SK-N-SH (cell line): ENCODE data around the gene ZNF366. TPM values are rescaled to one million over a fixed set of nuclear protein-coding genes. Genes with fewer than 3 reads are reported as not detected.

ENCODE experiments used
- CTCF ChIA-PET: fragments of 300-600, 350-600 bp; formaldehyde crosslinking; extraction: SDS; loops from one replicate; lab custom pipeline; 2021; lab: Yijun Ruan, JAX
- POLR2A ChIA-PET: fragments of 350-600 bp; sonication (Branson Sonifier 250); formaldehyde crosslinking; extraction: SDS; loops from one replicate; lab custom pipeline; 2020; ENCODE audit warnings: antibody characterized with exemption, inconsistent platforms; lab: Yijun Ruan, JAX
- DNase-seq: peaks from one replicate; pipeline ENCODE4 v3.0.0; 2012
- H2AFZ ChIP-seq: fragments of 200-600 bp; sonication (generic); 2 replicates; pipeline ENCODE4 v1.8.1; 2016; ENCODE audit warnings: antibody characterized with exemption, mild to moderate bottlenecking, low read depth
- H3F3A ChIP-seq: fragments of 200-600 bp; sonication (generic); replicated peaks from 2 replicates; pipeline ENCODE3; 2016; ENCODE audit warnings: antibody characterized with exemption, mild to moderate bottlenecking; ENCODE audit not compliant: insufficient read depth
- H3K27ac ChIP-seq, 2 experiments: fragments of 200-500 bp in 1 of 2; fragments of 200-600 bp in 1 of 2; sonication (Bioruptor generic) in 1 of 2; sonication (generic), shearing (Covaris generic) in 1 of 2; 2 replicates each; pipeline versions ENCODE4 v1.5.1 to v1.6.1; 2014 to 2016; ENCODE audit warnings: low read depth in 2 of 2, inconsistent platforms in 1 of 2, low read length in 1 of 2, mild to moderate bottlenecking in 1 of 2, mixed read lengths in 1 of 2
- H3K27me3 ChIP-seq: fragments of 200-600 bp; sonication (generic), shearing (Covaris generic); 2 replicates; pipeline ENCODE4 v1.6.1; 2016; ENCODE audit warnings: mixed run types; ENCODE audit not compliant: insufficient read depth
- H3K36me3 ChIP-seq, 2 experiments: fragments of 200-500 bp in 1 of 2; fragments of 200-600 bp in 1 of 2; sonication (Bioruptor generic) in 1 of 2; sonication (generic) in 1 of 2; replicated peaks in 1 of 2; 2 replicates each; pipeline versions ENCODE3 to v1.5.1; 2014 to 2016; ENCODE audit warnings: low read length in 1 of 2, mild to moderate bottlenecking in 1 of 2; ENCODE audit not compliant: insufficient read depth in 2 of 2, control insufficient read depth in 1 of 2
- H3K4me1 ChIP-seq, 2 experiments: fragments of 200-500 bp in 1 of 2; fragments of 200-600 bp in 1 of 2; sonication (Bioruptor generic) in 1 of 2; sonication (generic), shearing (Covaris generic) in 1 of 2; 2 replicates each; pipeline versions ENCODE4 v1.5.1 to v1.6.1; 2014 to 2016; ENCODE audit warnings: low read depth in 1 of 2, low read length in 1 of 2, mixed run types in 1 of 2; ENCODE audit not compliant: insufficient read depth in 2 of 2, control insufficient read depth in 1 of 2
- H3K4me2 ChIP-seq: fragments of 200-600 bp; sonication (generic), shearing (Covaris generic); 2 replicates; pipeline ENCODE4 v1.6.1; 2017; ENCODE audit warnings: mixed run types
- H3K4me3 ChIP-seq, 2 experiments: fragments of 200-500 bp in 1 of 2; fragments of 200-600 bp in 1 of 2; sonication (Bioruptor generic) in 1 of 2; sonication (generic), shearing (Covaris generic) in 1 of 2; 2 replicates each; pipeline versions ENCODE4 v1.5.1 to v1.8.1; 2014 to 2016; ENCODE audit warnings: low read depth in 2 of 2, inconsistent platforms in 1 of 2, low read length in 1 of 2, mild to moderate bottlenecking in 1 of 2, mixed read lengths in 1 of 2, moderate library complexity in 1 of 2
- H3K79me2 ChIP-seq: fragments of 200-600 bp; sonication (generic); 2 replicates; pipeline ENCODE4 v1.8.1; 2017; ENCODE audit warnings: mild to moderate bottlenecking; ENCODE audit not compliant: insufficient read depth
- H3K9ac ChIP-seq: fragments of 200-600 bp; sonication (generic); 2 replicates; pipeline ENCODE4 v1.6.1; 2017; ENCODE audit warnings: mixed run types
- H3K9me2 ChIP-seq: fragments of 200-600 bp; sonication (generic); 2 replicates; pipeline ENCODE4 v1.6.1; 2017; ENCODE audit warnings: mixed run types
- H3K9me3 ChIP-seq: fragments of 200-600 bp; sonication (generic); 2 replicates; pipeline ENCODE4 v1.6.1; 2017; ENCODE audit warnings: mixed run types, mild to moderate bottlenecking, moderate library complexity
- H4K20me1 ChIP-seq: fragments of 200-600 bp; sonication (generic); 2 replicates; pipeline ENCODE4 v1.6.1; 2017; ENCODE audit warnings: mild to moderate bottlenecking, mixed run types; ENCODE audit not compliant: insufficient read depth
- CTCF ChIP-seq: fragments of 200-600 bp; sonication (generic); IDR thresholded peaks from 2 replicates; pipeline ENCODE4 v1.6.1; 2017; ENCODE audit warnings: antibody characterized with exemption, mild to moderate bottlenecking, moderate library complexity
- EZH2phosphoT487 ChIP-seq: fragments of 200-600 bp; sonication (generic); IDR thresholded peaks from 2 replicates; pipeline ENCODE4 v1.6.1; 2017; ENCODE audit warnings: low read depth, mixed run types, mild to moderate bottlenecking, antibody characterized with exemption, moderate library complexity, borderline replicate concordance
- FOSL2 ChIP-seq: IDR thresholded peaks from 2 replicates; pipeline ENCODE4 v1.4.0; 2012; ENCODE audit warnings: low read depth, mild to moderate bottlenecking, moderate library complexity, borderline replicate concordance
- FOXJ3 ChIP-seq: sonication (generic); formaldehyde crosslinking; IDR thresholded peaks from 2 replicates; pipeline ENCODE4 v1.5.1; 2020; ENCODE audit warnings: mild to moderate bottlenecking, missing genetic modification reagents
- GABPA ChIP-seq: IDR thresholded peaks from 2 replicates; pipeline ENCODE4 v1.4.0; 2012; ENCODE audit warnings: low read depth, mild to moderate bottlenecking
- GATA2 ChIP-seq: sonication (generic); formaldehyde crosslinking; IDR thresholded peaks from 2 replicates; pipeline ENCODE4 v1.5.0; 2020; ENCODE audit warnings: mild to moderate bottlenecking, missing genetic modification reagents
- IRF3 ChIP-seq: fragments of 150-350 bp; IDR thresholded peaks from 2 replicates; pipeline ENCODE4 v1.6.1; 2016; ENCODE audit warnings: mild to moderate bottlenecking, low read depth, low read length
- MAX ChIP-seq: IDR thresholded peaks from 2 replicates; pipeline ENCODE4 v1.4.0; 2012; ENCODE audit warnings: low read depth
- NFIC ChIP-seq: IDR thresholded peaks from 2 replicates; pipeline ENCODE4 v1.4.0; 2012; ENCODE audit warnings: borderline replicate concordance
- NRF1 ChIP-seq: IDR thresholded peaks from 2 replicates; pipeline ENCODE4 v1.6.1; 2012; ENCODE audit warnings: low read depth, mild to moderate bottlenecking, low read length
- PBX3 ChIP-seq: IDR thresholded peaks from 2 replicates; pipeline ENCODE4; 2012
- RCOR1 ChIP-seq: fragments of 150-350 bp; IDR thresholded peaks from 2 replicates; pipeline ENCODE4 v1.6.1; 2017; ENCODE audit warnings: antibody characterized with exemption, low read length
- RFX5 ChIP-seq: IDR thresholded peaks from 2 replicates; pipeline ENCODE4 v1.6.1; 2012; ENCODE audit warnings: mild to moderate bottlenecking, improper control_type of control experiment, low read length
- SIN3A ChIP-seq: IDR thresholded peaks from 2 replicates; pipeline ENCODE4 v1.6.1; 2012; ENCODE audit warnings: low read depth, mild to moderate bottlenecking, low read length, moderate library complexity, borderline replicate concordance
- TAF1 ChIP-seq: IDR thresholded peaks from 2 replicates; pipeline ENCODE4 v1.6.1; 2012; ENCODE audit warnings: low read depth, mild to moderate bottlenecking, low read length, moderate library complexity, borderline replicate concordance
- TCF12 ChIP-seq: IDR thresholded peaks from 2 replicates; pipeline ENCODE4 v1.4.0; 2012
- YY1 ChIP-seq: IDR thresholded peaks from 2 replicates; pipeline ENCODE4 v1.4.0; 2012; ENCODE audit warnings: low read depth, mild to moderate bottlenecking
- ZBTB33 ChIP-seq: IDR thresholded peaks from 2 replicates; pipeline ENCODE4 v1.4.0; 2012; ENCODE audit warnings: low read depth, borderline replicate concordance
- WGBS: methylation state at CpG from one replicate; pipeline ENCODE4 v1.1.6; 2017; ENCODE audit warnings: low lambda C conversion rate; 5-methylcytosine and 5-hydroxymethylcytosine counted together
- polyA plus RNA-seq, 3 experiments: library from polyadenylated mRNA; depleted of rRNA; stranded (reverse); fragments of >200 nt; gene quantifications; 2 replicates each; pipeline ENCODE4 v1.2.3, GENCODE V29; 2012

The ZNF366 gene
- polyA plus RNA-seq, 1 of the 3 experiments (the other 2 are of a cell fraction): not detected

GRCh38 chr5:72516916-72517315 is 9.7 kb upstream of the ZNF366 start:
- Histone ChIP-seq H3K27ac (no peak overlapping the region), H3K9me3 (no peaks in the 10 kb centered on the region), H3K36me3 (no peaks in the 10 kb centered on the region), H3K4me3 (no peak overlapping the region), H3K4me2 (no peak overlapping the region), H4K20me1 (no peaks in the 10 kb centered on the region), H3K9me2 (no peaks in the 10 kb centered on the region), H2AFZ (no peak overlapping the region), H3K79me2 (no peaks in the 10 kb centered on the region), H3K4me1 (no peaks in the 10 kb centered on the region), H3K9ac (no peak overlapping the region), H3F3A (no peaks in the 10 kb centered on the region), H3K27me3 (no peaks in the 10 kb centered on the region)
- no peak for DNase-seq
- ChIA-PET POLR2A (no interaction called here), CTCF (interaction anchor here (1.3 kb wide), 1 partner anchor 25 kb away, joined by 3 read pairs; no protein-coding TSS in a partner anchor)
- TF ChIP-seq RCOR1: no peak
- no peak for TF ChIP-seq SIN3A
- 63% methylated on average over 2 of the region's 2 CpGs for WGBS

GRCh38 chr5:72515211-72515610 is 8.0 kb upstream of the ZNF366 start:
- H3K4me3 ChIP-seq: no peak overlapping the region
- H4K20me1 ChIP-seq: no peaks in the 10 kb centered on the region
- no peak overlapping the region for H3K9ac ChIP-seq
- no peaks in the 10 kb centered on the region for H3K36me3 ChIP-seq
- peaks cover 0 to 3% of the 10 kb centered on the region in 2 experiments; a peak in 1 of 4 replicates for H3K4me1 ChIP-seq
- H3K79me2 ChIP-seq: no peaks in the 10 kb centered on the region
- CTCF ChIA-PET: no interaction called here
- DNase-seq: no peak
- no peak for TF ChIP-seq YY1
- no peak for TF ChIP-seq NRF1
- no peak for TF ChIP-seq TAF1
- no peak for TF ChIP-seq GATA2 (CRISPR knock-in tag)
- no peak for TF ChIP-seq ZBTB33
- TF ChIP-seq PBX3: no peak
- TF ChIP-seq RFX5: no peak
- no peak for TF ChIP-seq FOSL2
- TF ChIP-seq GABPA: no peak
- no peak for TF ChIP-seq TCF12
- no peak for TF ChIP-seq EZH2phosphoT487
- TF ChIP-seq NFIC: no peak
- no peak for TF ChIP-seq CTCF
- TF ChIP-seq IRF3: no peak
- TF ChIP-seq RCOR1: no peak
- TF ChIP-seq MAX: no peak
- no peak for TF ChIP-seq FOXJ3 (CRISPR knock-in tag)
- TF ChIP-seq, all 33 proteins: peak for 0
- Histone ChIP-seq H3F3A (peaks cover 16% of the 10 kb centered on the region), H2AFZ (no peak overlapping the region), H3K27me3 (no peaks in the 10 kb centered on the region), H3K27ac (no peak overlapping the region), H3K9me2 (no peaks in the 10 kb centered on the region), H3K9me3 (no peaks in the 10 kb centered on the region), H3K4me2 (no peak overlapping the region)
- POLR2A ChIA-PET: no interaction called here
- WGBS: 78% methylated on average over 5 of the region's 5 CpGs
